Endothelial cell (in vitro differentiated cells): ENCODE measurements around the gene HDGFL3. TPM values are rescaled to one million over a fixed set of nuclear protein-coding genes. Genes with fewer than 3 reads are reported as not detected.

ENCODE experiments used
- DNase-seq: peaks from one replicate; pipeline ENCODE4 v3.0.0; 2021; ENCODE audit warnings: low spot score
- H3K27ac Mint-ChIP-seq: one replicate; pipeline ENCODE4 v1.8.0; 2021; ENCODE audit warnings: mixed read lengths, inconsistent platforms; ENCODE audit not compliant: unreplicated experiment
- H3K27me3 Mint-ChIP-seq: one replicate; pipeline ENCODE4 v1.8.0; 2021; ENCODE audit warnings: mild to moderate bottlenecking, moderate library complexity, mixed read lengths, inconsistent platforms; ENCODE audit not compliant: unreplicated experiment
- H3K36me3 Mint-ChIP-seq: one replicate; pipeline ENCODE4 v1.8.0; 2021; ENCODE audit warnings: mild to moderate bottlenecking, low read depth, mixed read lengths, inconsistent platforms; ENCODE audit not compliant: unreplicated experiment
- H3K4me1 Mint-ChIP-seq: one replicate; pipeline ENCODE4 v1.8.0; 2021; ENCODE audit warnings: mild to moderate bottlenecking, mixed read lengths, inconsistent platforms; ENCODE audit not compliant: unreplicated experiment
- H3K4me3 Mint-ChIP-seq: one replicate; pipeline ENCODE4 v1.8.0; 2021; ENCODE audit warnings: mild to moderate bottlenecking, mixed read lengths, inconsistent platforms; ENCODE audit not compliant: unreplicated experiment
- H3K9me3 Mint-ChIP-seq: one replicate; pipeline ENCODE4 v1.8.0; 2021; ENCODE audit warnings: mixed read lengths, inconsistent platforms; ENCODE audit not compliant: unreplicated experiment
- CTCF ChIP-seq: fragments of 200-600 bp; sonication (generic); IDR thresholded peaks from one replicate; pipeline ENCODE4 v1.5.0; 2021; ENCODE audit warnings: antibody characterized with exemption; ENCODE audit not compliant: unreplicated experiment
- total RNA-seq: library from RNA; stranded (reverse); fragmentation: NEBNext Ultra II Directional; extraction: Animal tissue kit (Norgen Biotek cat#: 25700); gene quantifications from one replicate; pipeline ENCODE4 v1.2.1, GENCODE V29; 2021; ENCODE audit not compliant: unreplicated experiment

HDGFL3 gene
- total RNA-seq, 1 donor from 2014 or later: 91.2 TPM

- Mint-ChIP-seq H3K4me1 (no peaks in the 10 kb centered on the region), H3K4me3 (no peak overlapping the region), H3K27ac (no peak overlapping the region), H3K36me3 (peaks cover 3% of the 10 kb centered on the region), H3K27me3 (peaks cover 2% of the 10 kb centered on the region), H3K9me3 (no peaks in the 10 kb centered on the region)
- no peak for TF ChIP-seq CTCF
- no peak for DNase-seq
Observed at GRCh38 chr15:83127547-83128150, 80.0 kb downstream of the HDGFL3 start.

GRCh38 chr15:83123529-83123928, 84.1 kb downstream of the HDGFL3 start:
- H3K4me1 Mint-ChIP-seq: peaks cover 7% of the 10 kb centered on the region
- TF ChIP-seq CTCF: no peak
- no peak overlapping the region for H3K4me3 Mint-ChIP-seq
- H3K27me3 Mint-ChIP-seq: peaks cover 2% of the 10 kb centered on the region
- no peak overlapping the region for H3K27ac Mint-ChIP-seq
- DNase-seq: no peak
- H3K36me3 Mint-ChIP-seq: no peaks in the 10 kb centered on the region
- no peaks in the 10 kb centered on the region for H3K9me3 Mint-ChIP-seq

- Mint-ChIP-seq H3K27me3 (peaks cover 4% of the 10 kb centered on the region), H3K9me3 (no peaks in the 10 kb centered on the region), H3K4me1 (peaks cover 7% of the 10 kb centered on the region), H3K36me3 (peaks cover 6% of the 10 kb centered on the region), H3K4me3 (no peak overlapping the region), H3K27ac (no peak overlapping the region)
- DNase-seq: no peak
- no peak for TF ChIP-seq CTCF
Observed at GRCh38 chr15:83119968-83120581, 87.5 kb downstream of the HDGFL3 start.

- peaks cover 11% of the 10 kb centered on the region for H3K4me1 Mint-ChIP-seq
- DNase-seq: no peak
- no peak overlapping the region for H3K27ac Mint-ChIP-seq
- peaks cover 16% of the 10 kb centered on the region for H3K36me3 Mint-ChIP-seq
- no peak for TF ChIP-seq CTCF
- no peak overlapping the region for H3K4me3 Mint-ChIP-seq
- peaks cover 5% of the 10 kb centered on the region for H3K27me3 Mint-ChIP-seq
- no peaks in the 10 kb centered on the region for H3K9me3 Mint-ChIP-seq
Observed at GRCh38 chr15:83118968-83119367, 88.7 kb downstream of the HDGFL3 start.

- Mint-ChIP-seq H3K9me3 (no peaks in the 10 kb centered on the region), H3K4me3 (no peak overlapping the region), H3K27ac (no peak overlapping the region), H3K4me1 (peaks cover 15% of the 10 kb centered on the region), H3K27me3 (peaks cover 5% of the 10 kb centered on the region), H3K36me3 (peaks cover 17% of the 10 kb centered on the region)
- no peak for DNase-seq
- TF ChIP-seq CTCF: no peak
Observed at GRCh38 chr15:83118291-83118827, 89.3 kb downstream of the HDGFL3 start.
